Omental fat pad (tissue), 4 donors: ENCODE measurements around the gene PLK1. TPM values are rescaled to one million over a fixed set of nuclear protein-coding genes. Genes with fewer than 3 reads are reported as not detected.

Experiments
- ATAC-seq: fragments of 150-250 bp; one replicate; pipeline ENCODE4 v1.9.1; 2016; ENCODE audit warnings: mild to moderate bottlenecking, moderate library complexity; ENCODE audit not compliant: low FRiP score
- DNase-seq: peaks from one replicate; pipeline ENCODE4 v3.0.0-alpha.2; 2019; ENCODE audit warnings: low spot score
- CTCF ChIP-seq, 3 donors: fragments of 450-650 bp; IDR thresholded peaks; one replicate each; pipeline ENCODE4 v1.5.1; 2016 to 2017; ENCODE audit warnings: antibody characterized with exemption in 3 of 3, mild to moderate bottlenecking in 3 of 3, moderate library complexity in 2 of 3
- total RNA-seq, 4 donors: library from RNA; depleted of rRNA; stranded (reverse); fragments of >200 nt; gene quantifications; one replicate each; pipeline ENCODE4 v1.1.0, GENCODE V29; 2016

The PLK1 gene
- total RNA-seq, 4 donors from 2014 or later = 0.65 to 7.7 (median 1.4) TPM

GRCh38 chr16:23739516-23739915, 60.8 kb downstream of the PLK1 start:
- ATAC-seq (no peak), DNase-seq (no peak)
- TF ChIP-seq CTCF (IDR thresholded peaks at IDR 0.05) = no peak

Other genes starting within 250 kb of the PLK1 start
- gene COG7, start 225.7 kb upstream of the PLK1 start, total RNA-seq = 10 to 100 TPM; 12.0 to 23.0 (median 13.3) TPM
- 10 to 100 TPM; 35.5 to 59.3 (median 40.8) TPM for gene GGA2, start 168.4 kb upstream of the PLK1 start, total RNA-seq
- gene EARS2, start 121.5 kb upstream of the PLK1 start, total RNA-seq = 10 to 100 TPM; 18.1 to 24.3 (median 21.4) TPM
- 10 to 100 TPM; 55.8 to 89.1 (median 66.5) TPM for gene UBFD1, start 121.2 kb upstream of the PLK1 start, total RNA-seq
- 10 to 100 TPM; 48.5 to 92.6 (median 73.4) TPM for gene NDUFAB1, start 82.6 kb upstream of the PLK1 start, total RNA-seq
- gene PALB2, start 37.6 kb upstream of the PLK1 start, total RNA-seq = 10 to 100 TPM in 3 of 4 donors, 1 to 10 TPM in 1; 6.3 to 13.8 (median 11.9) TPM
- gene DCTN5, start 37.4 kb upstream of the PLK1 start, total RNA-seq = 10 to 100 TPM; 34.0 to 43.1 (median 38.0) TPM
- not detected for gene ERN2, start 34.3 kb downstream of the PLK1 start, total RNA-seq
- gene CHP2, start 76.1 kb downstream of the PLK1 start, total RNA-seq = not detected
- 10 to 100 TPM in 2 of 4 donors, 1 to 10 TPM in 2; 5.3 to 18.6 (median 11.1) TPM for gene PRKCB, start 157.1 kb downstream of the PLK1 start, total RNA-seq